ENCODE results near the gene PHF2.

The PHF2 gene

DNA sequence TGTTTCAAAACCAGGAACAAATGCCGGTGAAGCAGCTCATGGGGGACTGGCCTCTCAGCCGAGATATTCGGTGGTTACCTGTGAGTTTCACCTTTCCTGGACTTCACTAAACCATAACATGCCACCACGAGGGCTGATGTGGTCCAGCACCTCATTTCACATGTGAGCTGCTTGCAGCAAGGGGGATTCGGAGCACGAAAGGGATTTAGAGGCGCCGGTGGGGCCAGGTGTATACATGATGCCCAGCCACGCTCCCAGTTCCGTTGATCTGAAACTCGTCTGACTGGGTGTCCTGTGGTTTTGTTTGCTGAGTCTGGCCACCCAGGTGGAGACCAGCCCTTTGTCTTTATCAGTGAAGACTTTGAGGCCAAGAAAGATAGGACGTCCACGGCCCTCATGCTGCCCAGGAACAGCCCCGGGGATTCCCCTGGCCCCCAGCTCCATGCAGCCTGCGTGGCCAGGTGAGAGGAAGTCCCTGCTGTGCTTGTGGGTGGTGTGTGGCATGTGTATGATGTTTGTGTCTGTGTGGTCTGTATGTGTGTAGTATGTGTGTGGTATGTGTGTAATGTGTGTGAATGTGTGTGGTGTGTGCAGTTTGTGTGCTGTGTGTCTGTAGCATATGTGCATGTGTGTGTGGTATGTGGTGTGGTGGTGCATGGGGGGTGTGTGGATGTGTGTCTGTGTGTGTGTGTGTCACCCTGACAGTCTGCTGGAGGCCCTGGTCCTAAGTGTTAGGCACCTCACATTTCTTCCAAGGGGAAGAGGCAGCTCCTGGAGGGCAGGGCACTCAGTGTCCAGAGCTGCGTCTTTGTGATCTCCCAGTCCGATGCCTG lies 23.4 kb downstream of the PHF2 start:
- no peak for DNase-seq (ENCODE audit: low spot score)
- FAIRE-seq, result peak; percentile 93

DNA sequence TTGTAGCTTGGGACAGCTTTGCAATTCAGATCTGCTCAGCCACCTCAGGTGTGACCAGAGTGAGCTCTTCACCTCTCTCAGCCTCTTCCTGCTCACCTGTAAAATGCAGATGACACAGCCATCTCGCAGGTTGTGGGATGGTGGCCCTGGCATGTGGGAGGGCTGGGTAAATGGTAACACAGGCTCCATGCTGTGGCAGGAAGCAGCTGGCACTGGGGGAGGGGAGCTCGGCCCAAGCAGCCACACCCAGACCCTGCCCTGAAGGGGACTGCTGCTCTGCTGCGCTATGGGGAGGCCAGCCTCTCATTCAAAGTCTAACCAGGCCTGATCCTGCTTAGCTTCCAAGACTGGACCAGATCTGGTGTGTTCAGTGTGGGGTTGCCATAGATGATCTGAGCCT lies 24.1 kb downstream of the PHF2 start:
- no peak for DNase-seq (ENCODE audit: low spot score)
- no peak for FAIRE-seq

DNA sequence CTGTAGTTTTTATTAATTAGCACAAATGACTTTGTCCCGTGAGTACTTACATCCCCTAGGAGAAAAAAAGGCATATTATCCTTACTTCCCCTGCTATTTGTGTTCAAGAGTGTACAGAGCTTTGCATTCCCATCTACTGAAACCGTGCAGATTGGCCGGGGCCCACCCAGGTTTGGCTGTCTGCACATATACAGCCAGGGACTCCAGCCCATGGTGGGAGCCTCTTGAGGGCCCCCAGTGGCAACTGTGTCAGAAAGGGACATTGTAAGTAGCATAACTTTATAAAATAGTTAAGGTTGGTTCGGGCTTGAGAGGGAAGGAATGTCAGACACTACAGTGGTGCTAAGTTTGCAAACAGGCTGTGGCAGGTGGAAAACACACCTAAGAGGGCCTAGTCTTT lies 24.7 kb downstream of the PHF2 start:
- FAIRE-seq, result no peak

DNA sequence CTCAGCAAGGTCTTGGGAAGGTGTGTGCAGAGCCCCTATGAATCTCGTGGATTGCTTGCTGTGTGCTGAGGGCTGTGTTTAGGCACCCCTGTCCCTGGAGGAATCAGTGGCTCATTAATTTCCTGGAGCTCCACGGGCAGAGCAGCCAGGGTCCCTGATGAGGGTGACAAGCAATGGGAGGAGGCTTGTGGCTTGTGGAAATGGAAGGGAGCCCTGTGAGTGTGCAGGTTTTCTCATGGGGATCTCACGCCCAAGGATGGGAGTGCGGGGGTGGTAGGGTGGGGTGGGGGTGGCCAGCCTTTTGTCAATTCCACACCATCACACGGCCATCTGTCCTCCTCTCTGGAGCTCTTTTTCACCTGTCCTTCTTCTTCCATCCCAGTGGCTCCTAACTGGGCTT lies 25.3 kb downstream of the PHF2 start:
- DNase-seq (ENCODE audit: low spot score) (no peak), FAIRE-seq (no peak)

More for the DNA sequence above, 24.7 kb downstream of the PHF2 start:
- no peak for DNase-seq (ENCODE audit: low spot score)

DNA sequence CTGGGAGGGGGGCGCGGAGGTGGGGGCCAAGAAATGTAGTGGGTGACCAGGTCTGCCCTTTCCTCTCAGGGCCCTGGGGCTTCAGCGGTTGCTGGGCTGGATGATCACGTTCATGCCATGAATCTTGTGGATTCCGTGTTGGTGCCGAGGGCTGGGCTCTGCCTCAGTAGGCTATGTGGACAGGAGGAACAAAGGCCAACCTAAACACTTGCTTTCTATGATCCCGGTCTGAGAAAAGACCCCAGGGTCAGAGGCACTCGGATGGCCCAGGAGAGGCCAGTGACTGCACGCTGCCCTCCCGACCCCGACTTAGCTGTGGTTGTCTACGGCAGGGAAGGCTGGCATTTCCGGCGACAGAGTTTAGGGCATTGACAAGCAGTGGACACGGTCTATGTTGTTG lies 26.6 kb downstream of the PHF2 start:
- FAIRE-seq, result no peak
- DNase-seq (ENCODE audit: low spot score), result no peak

DNA sequence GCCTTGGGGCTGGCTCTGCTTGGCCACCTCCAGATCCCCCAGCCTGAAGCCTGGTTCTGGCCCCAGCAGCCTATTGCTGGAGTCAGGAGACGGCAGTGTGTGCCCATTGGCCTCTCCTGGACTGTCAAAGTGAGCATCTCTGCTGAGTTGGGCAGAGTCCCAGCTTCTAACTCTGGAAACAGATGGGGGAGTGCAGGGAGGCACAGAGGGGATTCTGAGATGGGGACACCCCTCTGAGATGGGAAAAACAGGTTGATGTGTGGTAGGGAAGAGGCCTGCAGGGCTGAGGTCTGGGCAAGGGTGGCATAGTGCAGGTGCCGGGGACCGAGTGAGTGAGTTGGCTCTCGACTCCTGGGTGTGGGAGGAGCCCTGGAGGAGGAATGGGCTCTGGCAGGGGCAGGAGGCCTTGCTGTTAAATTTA lies 27.5 kb downstream of the PHF2 start:
- DNase-seq (ENCODE audit: low spot score) (no peak), FAIRE-seq (no peak)

DNA sequence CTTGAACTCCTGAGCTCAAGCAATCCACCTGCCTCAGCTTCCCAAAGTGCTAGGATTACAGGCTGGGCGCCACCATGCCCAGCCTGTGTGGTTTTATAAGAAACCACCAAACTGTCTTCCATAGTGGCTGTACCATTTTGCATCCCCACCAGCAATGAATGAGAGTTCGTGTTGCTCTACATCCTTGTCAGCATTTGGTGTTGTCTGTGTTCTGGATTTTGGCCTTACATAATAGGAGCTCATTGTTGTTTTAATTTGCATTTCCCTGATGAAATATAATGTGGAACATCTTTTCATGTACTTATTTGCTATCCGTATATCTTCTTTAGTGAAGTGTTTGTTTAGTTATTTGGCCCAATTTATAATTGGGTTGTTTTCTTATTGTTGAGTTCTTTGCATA lies 29.8 kb downstream of the PHF2 start:
- DNase-seq (ENCODE audit: low spot score) (no peak), FAIRE-seq (no peak)

DNA sequence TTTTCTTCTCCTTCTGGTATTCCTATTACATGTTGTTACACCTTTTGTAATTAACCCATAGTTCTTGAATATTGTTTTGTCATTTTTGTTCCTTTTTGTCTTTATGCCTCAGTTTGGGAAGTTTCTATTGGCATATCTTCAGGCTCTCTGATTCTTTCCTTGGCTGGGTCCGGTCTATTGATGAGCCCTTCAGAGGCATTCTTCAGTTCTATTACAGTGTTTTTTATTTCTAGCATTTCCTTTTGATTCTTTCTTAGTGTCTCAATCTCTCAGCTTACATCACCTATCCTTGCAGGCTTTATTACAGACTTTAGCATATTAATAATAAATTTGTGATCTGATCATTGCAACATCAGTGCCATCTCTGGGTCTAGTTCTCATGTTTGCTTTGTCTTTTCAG lies 33.8 kb downstream of the PHF2 start:
- FAIRE-seq, result no peak
- DNase-seq (ENCODE audit: low spot score), result no peak

DNA sequence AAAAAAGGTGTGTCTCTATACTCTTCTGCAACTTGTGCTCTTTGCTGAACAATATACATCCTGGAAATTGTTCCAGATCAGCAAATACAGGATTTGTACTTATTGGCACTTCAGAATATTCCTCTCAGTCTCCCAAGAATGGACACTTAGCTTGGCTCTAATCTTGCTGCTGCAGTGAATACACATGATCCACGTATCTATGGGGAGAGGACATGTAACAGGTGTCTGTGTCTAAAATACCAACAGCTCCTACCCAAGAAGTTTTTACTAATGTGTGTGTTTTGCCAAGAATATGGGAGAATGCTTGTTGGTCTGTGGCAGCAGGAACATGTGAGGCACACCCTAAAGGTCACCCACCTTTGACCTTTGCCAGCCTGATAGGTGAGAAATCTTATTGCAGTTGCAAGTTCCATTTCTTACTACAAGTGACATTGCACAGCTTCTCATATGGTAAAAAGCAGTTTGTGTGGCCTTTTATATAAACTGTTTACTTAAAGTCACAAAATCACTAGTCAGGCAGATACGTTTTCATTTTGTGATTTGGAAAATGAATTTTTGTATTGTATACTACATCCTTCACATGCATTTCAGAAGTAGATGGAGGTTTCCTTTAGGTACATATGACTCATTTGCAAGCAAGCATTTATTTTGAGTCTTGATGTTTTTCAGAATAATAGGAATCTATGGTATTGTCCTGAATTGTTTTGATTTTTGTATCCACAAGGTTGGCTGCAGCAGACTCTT lies 35.8 kb downstream of the PHF2 start:
- no peak for FAIRE-seq
- DNase-seq (ENCODE audit: low spot score), result no peak

DNA sequence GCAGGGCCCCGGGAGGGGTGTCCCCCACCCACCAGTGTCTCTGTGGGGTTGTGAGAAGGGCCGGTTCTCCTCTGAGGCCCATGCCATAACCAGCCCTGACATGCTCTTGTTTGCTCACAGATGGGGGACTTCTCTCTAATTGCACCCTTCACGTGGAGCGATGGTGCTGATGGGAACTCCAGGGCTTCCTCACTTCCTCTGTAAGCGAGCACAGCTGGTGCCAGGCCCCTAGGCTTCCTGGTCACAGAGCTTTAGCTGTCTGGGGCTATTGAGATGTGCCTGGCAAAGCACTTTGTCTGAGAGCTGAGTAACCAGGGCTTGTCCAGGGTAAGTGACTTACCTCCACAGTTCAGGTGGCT lies 36.4 kb downstream of the PHF2 start:
- DNase-seq (ENCODE audit: low spot score) (no peak), FAIRE-seq (no peak)

DNA sequence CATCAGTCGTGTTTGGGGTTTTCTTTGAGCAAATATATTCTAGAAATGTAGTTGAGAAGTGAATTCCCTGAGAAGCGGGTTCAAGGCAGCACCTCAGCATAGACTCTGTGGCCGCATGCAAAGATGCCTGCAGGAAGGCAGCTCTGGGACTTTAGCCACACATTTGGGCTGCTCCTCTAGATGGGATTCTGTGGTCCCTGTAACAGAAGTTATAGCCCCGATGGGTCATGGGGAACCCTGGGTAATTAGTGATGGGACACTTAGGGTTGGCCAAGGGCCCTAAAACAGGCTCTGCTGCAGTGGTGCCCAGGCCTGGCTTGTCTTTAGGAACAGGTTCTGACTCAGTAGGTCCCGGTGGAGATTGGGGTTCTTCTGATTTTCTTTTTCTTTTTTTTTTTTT lies 36.8 kb downstream of the PHF2 start:
- FAIRE-seq (no peak), DNase-seq (ENCODE audit: low spot score) (no peak)

DNA sequence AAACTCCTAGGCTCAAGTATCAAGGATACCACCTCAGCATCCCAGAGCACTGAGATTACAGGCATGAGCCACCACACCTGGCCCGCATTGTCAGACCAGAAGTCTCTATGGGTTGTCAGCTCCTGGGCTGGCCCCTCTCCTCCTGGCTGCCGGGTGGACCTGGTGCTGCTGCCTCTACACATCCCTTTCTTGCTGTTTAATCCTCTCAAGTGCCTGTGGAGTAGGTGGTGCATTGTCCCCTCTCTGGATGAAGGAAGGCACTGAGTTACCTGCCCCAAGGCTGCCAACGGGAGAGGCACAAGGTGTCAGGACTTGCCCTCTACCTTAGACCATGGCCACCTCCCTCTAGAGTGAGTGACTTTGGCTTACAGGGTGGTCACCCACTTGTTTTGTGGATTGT lies 37.4 kb downstream of the PHF2 start:
- DNase-seq (ENCODE audit: low spot score), result no peak
- no peak for FAIRE-seq

DNA sequence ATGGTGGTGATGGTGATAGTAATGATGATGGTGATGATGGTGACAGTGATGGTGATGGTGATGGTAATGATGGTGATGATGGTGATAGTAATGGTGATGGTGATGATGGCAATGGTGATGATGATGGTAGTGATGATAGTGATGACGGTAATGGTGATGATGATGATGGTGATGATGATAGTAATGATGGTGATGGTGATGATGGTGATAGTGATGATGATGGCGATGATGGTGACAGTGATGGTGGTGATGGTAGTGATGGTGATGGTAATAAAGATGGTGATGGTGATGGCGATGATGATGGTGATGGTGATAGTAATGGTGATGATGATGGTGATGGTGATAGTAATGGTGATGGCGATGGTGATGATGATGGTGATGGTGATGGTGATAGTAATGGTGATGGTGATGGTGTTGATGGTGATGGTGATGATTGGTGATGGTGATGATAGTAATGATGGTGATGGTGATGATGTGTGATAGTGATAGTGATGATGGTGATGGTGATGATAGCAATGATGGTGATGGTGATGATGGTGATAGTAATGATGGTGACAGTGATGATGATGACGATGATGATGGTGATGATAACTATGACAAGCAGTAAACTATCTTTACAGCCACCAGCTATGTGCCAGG lies 38.6 kb downstream of the PHF2 start:
- no peak for DNase-seq (ENCODE audit: low spot score)
- FAIRE-seq, result peak; percentile 94

DNA sequence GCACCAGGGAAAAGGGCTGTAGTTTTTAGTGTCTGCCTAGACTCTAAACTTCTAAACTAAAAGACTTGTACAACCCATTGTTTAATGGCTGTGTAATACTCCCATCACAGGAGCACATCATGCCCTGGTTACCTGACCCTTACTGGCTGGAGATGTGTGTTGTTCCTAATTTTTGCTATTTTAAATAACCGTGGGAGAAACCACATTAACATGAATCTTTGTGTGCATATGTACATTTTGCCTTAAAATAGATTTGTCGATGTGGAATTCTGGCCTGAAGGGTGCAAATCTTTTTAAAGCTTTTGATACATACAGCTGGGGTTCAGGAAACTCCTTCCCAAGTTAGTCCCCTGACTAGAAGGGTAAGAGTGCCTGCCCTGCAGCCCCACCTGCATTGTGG lies 39.7 kb downstream of the PHF2 start:
- no peak for FAIRE-seq

DNA sequence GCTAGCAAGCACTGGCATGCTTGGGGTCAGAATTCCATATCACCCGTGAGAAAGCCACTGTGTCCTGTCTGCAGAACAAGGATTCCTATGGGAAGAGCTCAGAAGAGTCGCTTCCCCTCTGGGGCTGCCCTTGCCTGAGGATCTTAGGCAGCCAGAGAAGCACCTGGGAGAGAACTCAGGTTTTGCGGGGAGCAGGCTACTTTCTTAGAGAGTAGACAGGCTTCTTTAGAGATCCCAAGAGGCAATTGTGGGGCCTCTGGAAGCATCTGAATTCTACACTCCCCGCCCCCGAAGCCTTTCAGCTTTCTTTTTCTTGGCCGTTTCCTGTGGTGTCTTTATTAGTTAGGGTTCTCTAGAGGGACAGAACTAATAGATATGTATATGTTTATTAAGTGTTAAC lies 40.9 kb downstream of the PHF2 start:
- DNase-seq (ENCODE audit: low spot score), result no peak
- no peak for FAIRE-seq

More for the DNA sequence above, 39.7 kb downstream of the PHF2 start:
- DNase-seq (ENCODE audit: low spot score), result no peak

DNA sequence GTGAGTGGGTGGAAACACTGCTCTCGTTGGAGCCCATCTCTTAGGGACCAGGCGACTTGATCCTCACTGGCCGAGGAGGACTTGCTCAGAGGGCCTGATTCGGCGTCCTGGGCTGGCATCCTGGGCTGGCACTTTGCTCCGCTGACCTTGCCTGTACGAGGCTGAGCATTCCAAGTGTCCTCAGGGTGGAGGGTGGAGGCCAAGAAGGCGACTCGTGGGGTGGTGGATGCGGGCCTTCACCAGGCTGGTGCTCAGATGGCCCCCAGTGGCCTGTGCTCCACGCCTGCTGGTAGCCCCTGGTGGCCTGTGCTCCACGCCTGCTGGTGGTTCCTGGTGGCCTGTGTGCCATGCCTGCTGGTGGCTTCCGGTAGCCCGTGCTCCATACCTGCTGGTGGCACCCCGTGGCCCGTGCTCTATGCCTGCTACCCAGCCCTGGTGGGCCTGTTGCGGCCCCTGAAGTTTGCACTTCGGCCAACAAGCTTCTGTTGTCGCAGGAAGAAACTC lies 42.9 kb downstream of the PHF2 start:
- no peak for FAIRE-seq
- DNase-seq (ENCODE audit: low spot score), result no peak

DNA sequence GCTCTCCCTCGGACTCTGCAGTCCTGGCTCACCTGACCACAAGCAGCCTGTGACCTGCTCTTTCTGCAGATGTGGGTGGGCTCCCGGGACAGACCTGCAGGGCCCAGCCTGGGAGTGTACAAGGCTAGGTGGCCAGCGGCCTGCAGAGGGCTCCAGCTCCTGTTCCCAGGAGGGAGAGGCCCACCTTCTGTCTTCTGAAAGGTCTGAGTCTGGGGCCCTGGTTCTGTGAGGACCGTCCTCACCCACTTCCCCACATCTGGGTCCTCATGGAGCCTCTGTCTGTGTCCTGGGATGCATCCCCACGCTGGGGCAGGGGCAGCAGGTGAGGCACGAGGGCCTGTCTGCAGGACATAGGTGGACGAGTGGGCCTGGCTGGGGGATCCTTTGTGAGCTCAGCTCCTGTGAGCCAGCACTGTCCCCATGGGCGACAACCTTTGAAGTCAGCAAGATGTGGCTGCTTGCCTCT lies 43.7 kb downstream of the PHF2 start:
- FAIRE-seq, result no peak
- DNase-seq (ENCODE audit: low spot score), result no peak

DNA sequence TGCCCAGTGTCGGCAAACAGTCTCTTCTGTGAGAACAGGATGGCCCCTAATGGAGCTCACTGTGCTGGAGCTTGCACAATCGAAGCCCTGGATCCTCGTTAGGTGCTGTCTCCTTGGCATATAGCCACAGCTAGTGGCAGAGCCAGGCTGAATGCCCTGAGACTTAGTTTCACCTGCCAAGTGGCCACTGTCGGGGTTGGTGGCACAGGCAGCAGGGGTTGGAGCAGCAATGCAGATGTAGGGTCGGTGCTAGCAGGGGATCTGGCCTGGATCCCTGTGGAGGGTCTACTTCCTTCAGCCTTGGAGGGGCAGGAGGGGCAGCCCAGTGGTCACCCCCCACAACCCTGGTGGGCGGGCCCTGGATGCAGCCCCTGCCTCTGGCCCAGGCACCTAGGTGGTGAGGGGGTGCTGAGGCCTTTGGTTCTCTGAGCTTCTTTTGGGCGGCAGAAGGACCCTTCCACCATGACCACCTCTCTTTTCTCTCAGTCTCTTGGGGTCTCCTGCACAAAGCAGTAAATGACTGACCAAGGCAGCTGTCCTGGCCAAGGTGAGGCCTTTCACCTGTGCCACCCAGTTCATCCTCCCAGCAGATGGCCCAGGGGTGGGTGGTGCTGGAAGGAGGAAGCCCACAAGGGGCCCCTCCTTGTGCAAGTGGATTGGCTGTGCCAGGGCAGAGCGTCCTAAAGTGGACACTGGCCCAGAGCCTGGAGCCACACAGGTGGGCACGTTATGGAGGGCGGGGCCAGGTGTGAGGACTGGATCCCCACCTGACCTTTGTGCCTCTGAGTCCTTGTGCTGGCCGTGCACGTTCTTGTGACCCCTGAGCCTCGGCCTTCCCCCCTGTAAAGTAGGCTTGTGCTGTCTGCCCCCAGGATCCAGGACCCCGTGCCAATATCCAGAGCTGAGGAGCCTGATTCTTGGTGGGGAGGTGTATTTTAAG lies 44.8 kb downstream of the PHF2 start:
- DNase-seq (ENCODE audit: low spot score), result no peak
- FAIRE-seq, result no peak

DNA sequence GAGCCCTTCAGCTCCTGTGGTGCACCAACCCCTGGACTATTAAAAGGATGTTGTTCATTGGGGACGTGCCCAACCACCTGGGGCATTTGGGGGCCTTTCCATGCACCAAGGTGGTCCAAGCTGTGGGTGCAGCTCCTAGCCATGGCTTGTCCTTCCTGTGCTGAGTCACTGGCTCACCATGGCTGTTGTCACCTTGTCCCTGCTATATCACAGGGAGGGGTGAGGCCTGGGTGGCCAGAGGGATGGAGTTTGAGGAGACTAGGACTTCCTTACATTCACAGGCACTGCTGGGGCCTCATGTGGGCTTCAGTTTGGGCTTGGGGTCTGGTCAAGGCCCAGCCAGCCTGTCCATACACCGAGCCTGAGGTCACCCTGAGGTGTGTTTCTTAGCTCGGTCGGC lies 45.5 kb downstream of the PHF2 start:
- DNase-seq (ENCODE audit: low spot score), result no peak
- no peak for FAIRE-seq

DNA sequence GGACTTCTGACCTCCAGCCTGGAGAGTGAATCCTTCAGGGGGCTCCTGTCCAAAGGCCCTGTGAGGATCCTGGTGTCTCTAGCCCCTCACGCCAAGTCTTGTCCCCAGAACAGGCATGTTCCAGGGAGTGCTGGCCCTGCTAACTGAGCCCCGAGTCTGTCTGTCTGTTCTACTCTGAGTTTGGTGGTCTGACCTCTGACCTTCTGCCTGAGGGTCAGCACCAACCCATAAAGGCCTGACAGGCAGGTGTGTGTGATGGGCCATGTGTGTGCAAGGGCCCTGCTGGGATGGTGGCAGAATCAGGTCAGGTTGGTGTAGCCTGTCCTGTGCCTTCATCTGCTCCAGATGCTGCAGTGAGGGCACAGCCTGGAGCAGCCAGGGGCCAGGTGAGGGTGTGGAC lies 46.3 kb downstream of the PHF2 start:
- FAIRE-seq, result no peak
- no peak for DNase-seq (ENCODE audit: low spot score)

DNA sequence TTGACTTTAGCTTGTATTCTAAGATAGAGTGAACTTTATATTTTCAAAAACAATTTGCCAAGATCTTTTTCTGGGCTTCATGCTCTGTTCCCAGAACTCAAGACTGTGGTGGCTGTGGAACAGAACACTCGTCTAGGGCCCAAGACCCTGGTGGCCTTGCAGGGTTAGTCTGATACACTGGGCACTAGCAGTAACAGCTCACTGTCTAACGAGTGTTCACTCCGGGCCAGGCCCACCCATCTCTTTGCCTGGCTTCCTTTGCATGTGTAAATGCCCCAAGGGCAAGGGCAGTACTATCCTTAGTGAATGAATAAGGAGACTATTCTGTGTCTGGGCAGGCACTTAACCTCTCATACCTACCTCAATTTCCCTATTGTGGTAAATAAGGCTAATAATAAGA lies 47.4 kb downstream of the PHF2 start:
- no peak for FAIRE-seq
- DNase-seq (ENCODE audit: low spot score), result no peak

Data from urothelium cell line (cell line).